ENCODE measurements around the gene JAM3. TPM values are rescaled to one million over a fixed set of nuclear protein-coding genes. Genes with fewer than 3 reads are reported as not detected.

The JAM3 gene
- total and polyA plus RNA-seq, 10 of the 15 experiments (the other 5 are each of a cell fraction or from before 2014, with no cell fraction given): 0.04 to 1.1 (median 0.32) TPM; not detected in 1

DNA sequence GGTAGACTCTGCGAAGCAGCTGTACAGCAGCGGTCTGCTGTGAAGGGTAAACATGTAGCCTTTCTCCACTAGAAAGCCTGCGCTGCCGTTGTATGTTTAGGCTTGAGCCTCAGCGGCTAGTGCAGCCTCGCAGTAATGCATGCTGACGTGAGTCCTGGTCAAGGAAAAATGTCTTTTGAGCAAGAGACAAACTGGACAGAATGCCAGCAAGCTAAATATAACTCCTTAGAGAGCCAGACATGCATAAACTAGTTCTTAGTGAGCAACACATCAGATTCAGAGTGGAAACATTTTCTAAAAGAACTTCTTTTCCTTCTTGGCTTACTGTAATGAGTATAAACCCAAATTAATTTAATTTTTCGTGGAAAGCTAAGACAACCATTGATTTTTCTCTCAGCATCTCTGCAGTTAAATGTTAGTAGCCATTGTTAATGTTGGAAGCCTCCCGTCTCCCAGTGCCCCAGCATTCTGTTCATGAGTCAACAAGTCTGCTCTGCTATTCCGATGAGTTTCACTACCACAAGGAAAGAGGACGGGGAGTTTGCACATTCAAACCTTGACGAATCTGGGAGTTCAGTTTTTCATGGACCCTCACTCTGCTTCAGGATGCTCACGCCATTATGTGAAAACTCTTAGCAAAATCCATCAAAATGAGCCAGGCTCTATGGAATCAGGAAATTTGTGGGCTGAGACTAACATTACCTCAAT is 51.4 kb downstream of the JAM3 start:
- no peaks in the 10 kb centered on the region for H3K4me1 ChIP-seq (ENCODE audit: control insufficient read depth, insufficient read depth, low read length)
- DNase-seq (ENCODE audit: low read depth, low spot score) (no peak), FAIRE-seq (no peak), ATAC-seq (no peak)
- H3K4me3 ChIP-seq: no peak overlapping the region
- H3K27me3 ChIP-seq (replicated peaks in 1 of 2; ENCODE audit: control insufficient read depth in 2 of 2, insufficient read depth in 2 of 2, low read length in 1 of 2): no peaks in the 10 kb centered on the region; a peak in 2 of 4 replicates
- no peaks in the 10 kb centered on the region for H3K9me3 ChIP-seq (replicated peaks; ENCODE audit: control insufficient read depth, insufficient read depth, low read length)
- ChIA-PET RAD21 (ENCODE audit: unreplicated experiment) (no interaction called here), POLR2A (no interaction called here), CTCF (interaction anchor here (1.1 kb wide), 1 partner anchor 22 kb away, joined by 4 read pairs; no protein-coding TSS in a partner anchor), SMC1A (ENCODE audit: uncharacterized antibody, unreplicated experiment) (no interaction called here)
- intact Hi-C loops (cut with micrococcal nuclease; ENCODE audit: unreplicated experiment): no loop called here
- in situ Hi-C loops (cut with MboI): no loop called here
- H4K20me1 ChIP-seq (ENCODE audit: control insufficient read depth, insufficient read depth): no peaks in the 10 kb centered on the region
- H3K79me2 ChIP-seq (ENCODE audit: control insufficient read depth, insufficient read depth, low read length): no peaks in the 10 kb centered on the region
- no peak overlapping the region for H3K4me2 ChIP-seq (ENCODE audit: control insufficient read depth, insufficient read depth)
- no peak for TF ChIP-seq NBN (IDR thresholded peaks at IDR 0.05)
- no peak for TF ChIP-seq EP300 (IDR thresholded peaks at IDR 0.05; ENCODE audit: borderline replicate concordance in 1 of 2, control insufficient read depth in 1 of 2, low read depth in 2 of 2, low read length in 2 of 2)
- no peak for TF ChIP-seq BHLHE40 (IDR thresholded peaks at IDR 0.05; ENCODE audit: borderline replicate concordance in 1 of 2, low read depth in 2 of 2, low read length in 1 of 2)
- no peak for TF ChIP-seq SREBF2 (IDR thresholded peaks at IDR 0.05; ENCODE audit: low read length)
- TF ChIP-seq ASH2L (IDR thresholded peaks at IDR 0.05; ENCODE audit: borderline replicate concordance, low read depth): no peak
- TF ChIP-seq, protein P1, sequence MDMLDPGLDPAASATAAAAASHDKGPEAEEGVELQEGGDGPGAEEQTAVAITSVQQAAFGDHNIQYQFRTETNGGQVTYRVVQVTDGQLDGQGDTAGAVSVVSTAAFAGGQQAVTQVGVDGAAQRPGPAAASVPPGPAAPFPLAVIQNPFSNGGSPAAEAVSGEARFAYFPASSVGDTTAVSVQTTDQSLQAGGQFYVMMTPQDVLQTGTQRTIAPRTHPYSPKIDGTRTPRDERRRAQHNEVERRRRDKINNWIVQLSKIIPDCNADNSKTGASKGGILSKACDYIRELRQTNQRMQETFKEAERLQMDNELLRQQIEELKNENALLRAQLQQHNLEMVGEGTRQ (IDR thresholded peaks at IDR 0.05; ENCODE audit: borderline replicate concordance, low read depth, low read length): no peak
- TF ChIP-seq E2F8 (IDR thresholded peaks at IDR 0.05; ENCODE audit: low read depth, partially characterized antibody): no peak
- TF ChIP-seq POU2F2 (IDR thresholded peaks at IDR 0.05; ENCODE audit: borderline replicate concordance, low read depth, low read length): no peak
- TF ChIP-seq SKIL (IDR thresholded peaks at IDR 0.05; ENCODE audit: low read depth, poor library complexity, severe bottlenecking): no peak
- no peak for TF ChIP-seq PKNOX1 (IDR thresholded peaks at IDR 0.05)
- no peak for TF ChIP-seq JUNB (IDR thresholded peaks at IDR 0.05)
- no peaks in the 10 kb centered on the region for H3K36me3 ChIP-seq (ENCODE audit: control insufficient read depth in 2 of 2, insufficient read depth in 2 of 2, low read length in 1 of 2)
- no peak overlapping the region for H3K9ac ChIP-seq (ENCODE audit: control insufficient read depth, insufficient read depth, low read length)
- no TSS peak for BruUV-seq (replicated peaks)
- no peak overlapping the region for H3K27ac ChIP-seq (ENCODE audit: control insufficient read depth, insufficient read depth)
- WGBS (ENCODE audit: insufficient coverage, insufficient replicate concordance, low lambda C conversion rate, missing lambda C conversion rate): 44% methylated on average over 13 of the region's 13 CpGs
- H2AFZ ChIP-seq (ENCODE audit: control insufficient read depth, low read depth, low read length): no peak overlapping the region

Measured in GM12878 (cell line).